ENCODE measurements around the gene MARK4. TPM values are rescaled to one million over a fixed set of nuclear protein-coding genes. Genes with fewer than 3 reads are reported as not detected.

The MARK4 gene
- total and polyA plus RNA-seq, 2 experiments from 2014 or later: 16.6 to 38.6 TPM

GRCh38 chr19:45217957-45218334 lies 33.1 kb upstream of the MARK4 start (continued):
- TF ChIP-seq ZNF462 (CRISPR knock-in tag; IDR thresholded peaks at IDR 0.05) (no peak), ZNF114 (CRISPR knock-in tag; IDR thresholded peaks at IDR 0.05) (no peak), CREB1 (CRISPR knock-in tag; IDR thresholded peaks at IDR 0.05; ENCODE audit: low read depth) (no peak), EZH2 (IDR thresholded peaks at IDR 0.05; ENCODE audit: low read depth, unreplicated experiment) (peak; percentile 27)

GRCh38 chr19:45218426-45218825 lies 32.6 kb upstream of the MARK4 start:
- H3K27me3 ChIP-seq (ENCODE audit: insufficient read depth): peaks cover 49% of the 10 kb centered on the region
- H3K36me3 Mint-ChIP-seq (ENCODE audit: low read depth): peaks cover 4% of the 10 kb centered on the region; the same call in 1 of the 3 replicates
- H3K27ac ChIP-seq (ENCODE audit: low read depth): no peak overlapping the region

More at GRCh38 chr19:45218426-45218825, 32.6 kb upstream of the MARK4 start:
- no peaks in the 10 kb centered on the region for H4K20me1 ChIP-seq (replicated peaks; ENCODE audit: insufficient read depth)
- H3K79me2 ChIP-seq (replicated peaks; ENCODE audit: insufficient read depth): no peaks in the 10 kb centered on the region
- H3K4me1 Mint-ChIP-seq: peaks cover 13% of the 10 kb centered on the region
- peaks cover 41% of the 10 kb centered on the region for H3K27me3 Mint-ChIP-seq (ENCODE audit: insufficient read depth, low read depth, poor library complexity)
- ATAC-seq (peak; percentile 13), DNase-seq (ENCODE audit: low spot score) (peak; percentile 78)
- peaks cover 27% of the 10 kb centered on the region for H3K4me1 ChIP-seq (ENCODE audit: insufficient read depth)
- TF ChIP-seq EZH2 (IDR thresholded peaks at IDR 0.05; ENCODE audit: low read depth, unreplicated experiment) (no peak), NANOG (IDR thresholded peaks at IDR 0.05; ENCODE audit: borderline replicate concordance) (no peak), ZNF462 (CRISPR knock-in tag; IDR thresholded peaks at IDR 0.05) (no peak), EZH2phosphoT487 (IDR thresholded peaks at IDR 0.05; ENCODE audit: unreplicated experiment) (no peak), JUNB (IDR thresholded peaks at IDR 0.05; ENCODE audit: unreplicated experiment) (no peak)
- TF ChIP-seq, protein P1, sequence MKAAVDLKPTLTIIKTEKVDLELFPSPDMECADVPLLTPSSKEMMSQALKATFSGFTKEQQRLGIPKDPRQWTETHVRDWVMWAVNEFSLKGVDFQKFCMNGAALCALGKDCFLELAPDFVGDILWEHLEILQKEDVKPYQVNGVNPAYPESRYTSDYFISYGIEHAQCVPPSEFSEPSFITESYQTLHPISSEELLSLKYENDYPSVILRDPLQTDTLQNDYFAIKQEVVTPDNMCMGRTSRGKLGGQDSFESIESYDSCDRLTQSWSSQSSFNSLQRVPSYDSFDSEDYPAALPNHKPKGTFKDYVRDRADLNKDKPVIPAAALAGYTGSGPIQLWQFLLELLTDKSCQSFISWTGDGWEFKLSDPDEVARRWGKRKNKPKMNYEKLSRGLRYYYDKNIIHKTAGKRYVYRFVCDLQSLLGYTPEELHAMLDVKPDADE (IDR thresholded peaks at IDR 0.05): no peak
- H3K9me3 Mint-ChIP-seq: no peaks in the 10 kb centered on the region; the same call in 2 of the 3 replicates
- H3K4me3 ChIP-seq: peak overlapping the region; percentile 71
- H3K4me2 ChIP-seq: peak overlapping the region; percentile 95
- no peaks in the 10 kb centered on the region for H3K9me2 ChIP-seq (ENCODE audit: insufficient read depth)
- 0 out of 2 replicates have a peak, but pooled peaks cover 5% of the 10 kb centered on the region for H3F3A ChIP-seq (replicated peaks; ENCODE audit: low read depth)
- H3K4me3 Mint-ChIP-seq: peak overlapping the region; percentile 70; the same call in 2 of the 3 replicates
- no peaks in the 10 kb centered on the region for H3K36me3 ChIP-seq (ENCODE audit: insufficient read depth)
- no peak overlapping the region for H3K27ac Mint-ChIP-seq
- H2AFZ ChIP-seq: peak overlapping the region; percentile 89; the same call in 1 of the 2 replicates
